Tibial nerve (tissue), 4 donors: ENCODE data around the gene ANAPC16.

Experiments used
- EP300 ChIP-seq, 2 donors: sonication (generic); formaldehyde crosslinking; IDR thresholded peaks; one replicate each; pipeline ENCODE4 v1.6.1; 2017; ENCODE audit warnings: antibody characterized with exemption in 2 of 2, mild to moderate bottlenecking in 1 of 2
- TF ChIP-seq, protein P1 (sequence below), 5 experiments: fragments of 200-600 bp in 3 of 5; fragments of 450-650 bp in 2 of 5; sonication (generic) in 3 of 5; IDR thresholded peaks; one replicate each; pipeline ENCODE4 v1.5.1; 2016 to 2019; ENCODE audit warnings: antibody characterized with exemption in 5 of 5, mild to moderate bottlenecking in 3 of 5, moderate library complexity in 2 of 5

DNA sequence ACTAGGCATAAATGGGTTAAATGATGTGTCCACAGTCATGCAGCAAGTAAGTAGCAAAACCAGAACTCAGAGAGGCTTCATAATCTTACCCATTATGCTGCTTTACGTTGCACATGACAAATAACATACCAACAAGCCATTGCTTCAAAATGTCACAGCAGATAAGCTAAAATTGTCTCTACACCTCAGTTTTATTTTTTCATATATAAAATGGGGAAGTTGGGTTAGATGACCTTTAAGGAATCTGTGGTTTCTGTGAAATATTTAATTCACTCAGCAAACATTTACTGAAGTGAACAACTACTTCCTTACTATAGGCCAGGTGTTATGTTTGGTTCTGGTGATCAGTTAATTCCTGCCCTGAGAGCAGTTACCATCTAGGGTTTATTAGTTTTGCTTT is 2.5 kb downstream of the ANAPC16 start:
- TF ChIP-seq EP300 (IDR thresholded peaks at IDR 0.05): no peak
- TF ChIP-seq, protein P1, sequence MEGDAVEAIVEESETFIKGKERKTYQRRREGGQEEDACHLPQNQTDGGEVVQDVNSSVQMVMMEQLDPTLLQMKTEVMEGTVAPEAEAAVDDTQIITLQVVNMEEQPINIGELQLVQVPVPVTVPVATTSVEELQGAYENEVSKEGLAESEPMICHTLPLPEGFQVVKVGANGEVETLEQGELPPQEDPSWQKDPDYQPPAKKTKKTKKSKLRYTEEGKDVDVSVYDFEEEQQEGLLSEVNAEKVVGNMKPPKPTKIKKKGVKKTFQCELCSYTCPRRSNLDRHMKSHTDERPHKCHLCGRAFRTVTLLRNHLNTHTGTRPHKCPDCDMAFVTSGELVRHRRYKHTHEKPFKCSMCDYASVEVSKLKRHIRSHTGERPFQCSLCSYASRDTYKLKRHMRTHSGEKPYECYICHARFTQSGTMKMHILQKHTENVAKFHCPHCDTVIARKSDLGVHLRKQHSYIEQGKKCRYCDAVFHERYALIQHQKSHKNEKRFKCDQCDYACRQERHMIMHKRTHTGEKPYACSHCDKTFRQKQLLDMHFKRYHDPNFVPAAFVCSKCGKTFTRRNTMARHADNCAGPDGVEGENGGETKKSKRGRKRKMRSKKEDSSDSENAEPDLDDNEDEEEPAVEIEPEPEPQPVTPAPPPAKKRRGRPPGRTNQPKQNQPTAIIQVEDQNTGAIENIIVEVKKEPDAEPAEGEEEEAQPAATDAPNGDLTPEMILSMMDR (IDR thresholded peaks at IDR 0.05): no peak
